ENCODE results near the gene RBFOX2. TPM values are rescaled to one million over a fixed set of nuclear protein-coding genes. Genes with fewer than 3 reads are reported as not detected.

Gene RBFOX2
- total and polyA plus RNA-seq, 2 of the 13 experiments (the other 11 are each of a cell fraction or from before 2014, with no cell fraction given), result 37.3 to 40.4 TPM

GRCh38 chr22:35735542-35735941 lies 293.1 kb downstream of the RBFOX2 start:
- H3K4me2 ChIP-seq (ENCODE audit: low read depth, low read length), result no peak overlapping the region
- no TSS peak for BruUV-seq (replicated peaks)
- intact Hi-C loops (cut with micrococcal nuclease; ENCODE audit: unreplicated experiment) (no loop called here), in situ Hi-C loops (cut with HindIII; ENCODE audit: extremely low pct_ligation_motif_present, low pct_unique_long_range_greater_than_20kb) (loop anchor here (10.0 to 25.0 kb wide), 3 partner anchors 101 to 377 kb away; no protein-coding TSS in a partner anchor)
- TF ChIP-seq ZNF253 (CRISPR knock-in tag; IDR thresholded peaks at IDR 0.05; ENCODE audit: borderline replicate concordance), result no peak
- ATAC-seq (no peak), FAIRE-seq (no peak), DNase-seq (ENCODE audit: low spot score) (no peak)
- H3K27me3 ChIP-seq (ENCODE audit: control insufficient read depth in 1 of 2, insufficient read depth in 2 of 2, low read length in 2 of 2), result peaks cover 0 to 12% of the 10 kb centered on the region in 2 experiments; a peak in 1 of 5 replicates
- H3K4me3 ChIP-seq (replicated peaks in 1 of 3; ENCODE audit: insufficient read depth in 1 of 3, low read depth in 2 of 3, low read length in 3 of 3), result no peak overlapping the region
- H3K27ac ChIP-seq (ENCODE audit: extremely low read length, insufficient read depth, low read length), result no peak overlapping the region
- H3K36me3 ChIP-seq (replicated peaks in 1 of 2; ENCODE audit: control insufficient read depth in 1 of 2, insufficient read depth in 2 of 2, low read length in 2 of 2), result 0 out of 5 replicates have a peak, but pooled peaks cover 0 to 1% of the 10 kb centered on the region in 2 experiments
- no peaks in the 10 kb centered on the region for H4K20me1 ChIP-seq (ENCODE audit: insufficient read depth, low read length)
- CTCF ChIA-PET (ENCODE audit: low intra/inter-chr PET ratio, low total read pairs), result no interaction called here
- 84% methylated on average over 1 of the region's 1 CpG for WGBS (ENCODE audit: low lambda C conversion rate)
- H3K4me1 ChIP-seq (ENCODE audit: insufficient read depth, low read length), result peaks cover 8% of the 10 kb centered on the region; the same call in 1 of the 2 replicates
- H3K9ac ChIP-seq (ENCODE audit: insufficient read depth, low read depth, low read length), result no peak overlapping the region
- no peaks in the 10 kb centered on the region for H3K79me2 ChIP-seq (ENCODE audit: insufficient read depth, low read length)
- H2AFZ ChIP-seq (ENCODE audit: low read length), result no peak overlapping the region
- POLR2A ChIA-PET, result no interaction called here
- H3K9me3 ChIP-seq (ENCODE audit: low read length), result no peaks in the 10 kb centered on the region

GRCh38 chr22:35734517-35734827 lies 294.2 kb downstream of the RBFOX2 start:
- ChIA-PET POLR2A (no interaction called here), CTCF (ENCODE audit: low intra/inter-chr PET ratio, low total read pairs) (no interaction called here)
- DNase-seq (ENCODE audit: low spot score), result no peak
- Histone ChIP-seq H3K4me3 (replicated peaks in 1 of 3; ENCODE audit: insufficient read depth in 1 of 3, low read depth in 2 of 3, low read length in 3 of 3) (no peak overlapping the region), H3K79me2 (ENCODE audit: insufficient read depth, low read length) (no peaks in the 10 kb centered on the region), H3K9ac (ENCODE audit: insufficient read depth, low read depth, low read length) (no peak overlapping the region), H3K27me3 (ENCODE audit: control insufficient read depth in 1 of 2, insufficient read depth in 2 of 2, low read length in 2 of 2) (peaks cover 0 to 12% of the 10 kb centered on the region in 2 experiments; a peak in 1 of 5 replicates), H3K36me3 (replicated peaks in 1 of 2; ENCODE audit: control insufficient read depth in 1 of 2, insufficient read depth in 2 of 2, low read length in 2 of 2) (no peaks in the 10 kb centered on the region), H3K4me2 (ENCODE audit: low read depth, low read length) (no peak overlapping the region), H3K9me3 (ENCODE audit: low read length) (no peaks in the 10 kb centered on the region), H3K27ac (ENCODE audit: extremely low read length, insufficient read depth, low read length) (no peak overlapping the region), H2AFZ (ENCODE audit: low read length) (no peak overlapping the region), H3K4me1 (ENCODE audit: insufficient read depth, low read length) (peaks cover 8% of the 10 kb centered on the region; the same call in 1 of the 2 replicates), H4K20me1 (ENCODE audit: insufficient read depth, low read length) (no peaks in the 10 kb centered on the region)
- 43% methylated on average over 7 of the region's 7 CpGs for WGBS (ENCODE audit: low lambda C conversion rate)
- ATAC-seq, result no peak; the same call in 1 of the 3 replicates
- intact Hi-C loops (cut with micrococcal nuclease; ENCODE audit: unreplicated experiment), result no loop called here
- in situ Hi-C loops (cut with HindIII; ENCODE audit: extremely low pct_ligation_motif_present, low pct_unique_long_range_greater_than_20kb), result loop anchor here (10.0 to 25.0 kb wide), 3 partner anchors 100 to 378 kb away; no protein-coding TSS in a partner anchor
- FAIRE-seq, result no peak
- TF ChIP-seq ZNF205 (CRISPR knock-in tag; IDR thresholded peaks at IDR 0.05), result no peak
- TF ChIP-seq HBP1 (CRISPR knock-in tag; IDR thresholded peaks at IDR 0.05; ENCODE audit: low read depth), result no peak
- no peak for TF ChIP-seq ZFYVE20 (CRISPR knock-in tag; IDR thresholded peaks at IDR 0.05; ENCODE audit: borderline replicate concordance, low read depth)
- no peak for TF ChIP-seq KLF6 (CRISPR knock-in tag; IDR thresholded peaks at IDR 0.05)
- TF ChIP-seq ZNF710 (CRISPR knock-in tag; IDR thresholded peaks at IDR 0.05; ENCODE audit: borderline replicate concordance), result no peak
- TF ChIP-seq PCBP1 (IDR thresholded peaks at IDR 0.05; ENCODE audit: borderline replicate concordance, low read depth, low read length), result no peak
- TF ChIP-seq ZNF883 (CRISPR knock-in tag; IDR thresholded peaks at IDR 0.05; ENCODE audit: not compliant biosample characterization), result no peak
- TF ChIP-seq IKZF1 (IDR thresholded peaks at IDR 0.05), result no peak
- TF ChIP-seq DPF2 (CRISPR knock-in tag; IDR thresholded peaks at IDR 0.05; ENCODE audit: borderline replicate concordance, low read depth), result no peak
- no peak for TF ChIP-seq MZF1 (CRISPR knock-in tag; IDR thresholded peaks at IDR 0.05; ENCODE audit: borderline replicate concordance)
- TF ChIP-seq JUNB (CRISPR knock-in tag; IDR thresholded peaks at IDR 0.05; ENCODE audit: borderline replicate concordance), result no peak
- no peak for TF ChIP-seq FOXO1 (CRISPR knock-in tag; IDR thresholded peaks at IDR 0.05)
- BruUV-seq (replicated peaks), result no TSS peak
